ENCODE measurements around the gene FXYD7.
"Not testable (repeated sequence)": the region's sequence is repeated elsewhere in the genome, so short reads cannot be mapped to it uniquely, and the experiment has no call there.

Gene FXYD7

DNA sequence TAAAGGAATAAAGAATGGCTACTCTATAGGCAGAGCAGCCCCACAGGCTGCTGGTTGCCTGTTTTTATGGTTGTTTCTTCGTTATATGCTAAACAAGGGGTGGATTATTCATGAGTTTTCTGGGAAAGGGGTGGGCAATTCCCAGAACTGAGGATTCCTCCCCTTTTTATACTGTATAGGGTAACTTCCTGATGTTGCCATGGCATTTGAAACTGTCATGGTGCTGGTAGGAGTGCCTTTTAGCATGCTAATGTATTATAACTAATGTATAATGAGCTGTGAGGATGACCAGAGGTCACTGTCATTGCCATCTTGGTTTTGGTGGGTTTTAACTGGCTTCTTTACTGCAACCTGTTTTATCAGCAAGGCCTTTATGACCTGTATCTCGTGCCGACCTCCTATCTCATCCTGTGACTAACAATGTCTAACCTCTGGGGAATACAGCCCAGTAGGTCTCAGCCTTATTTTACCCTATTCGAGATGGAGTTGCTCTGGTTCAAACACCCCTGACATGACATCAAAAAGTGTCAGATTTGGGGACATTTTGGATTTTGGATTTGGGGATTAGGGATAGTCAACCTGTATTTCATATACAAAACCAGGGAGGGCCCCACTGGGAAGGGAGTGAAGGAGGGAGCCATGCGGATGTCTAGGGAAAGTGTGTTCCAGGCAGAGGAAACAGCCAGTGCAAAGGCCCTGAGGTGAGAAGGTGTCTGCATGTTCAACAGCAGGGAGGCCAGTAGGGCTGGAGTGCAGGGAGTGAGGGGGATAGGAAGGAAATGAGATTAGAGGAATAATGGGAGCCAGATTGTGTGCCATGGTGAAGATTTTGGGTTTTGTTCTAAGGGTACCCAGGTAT is 22.4 kb downstream of the FXYD7 start:
- no peak for DNase-seq (ENCODE audit: low read depth in 2 of 2)

DNA sequence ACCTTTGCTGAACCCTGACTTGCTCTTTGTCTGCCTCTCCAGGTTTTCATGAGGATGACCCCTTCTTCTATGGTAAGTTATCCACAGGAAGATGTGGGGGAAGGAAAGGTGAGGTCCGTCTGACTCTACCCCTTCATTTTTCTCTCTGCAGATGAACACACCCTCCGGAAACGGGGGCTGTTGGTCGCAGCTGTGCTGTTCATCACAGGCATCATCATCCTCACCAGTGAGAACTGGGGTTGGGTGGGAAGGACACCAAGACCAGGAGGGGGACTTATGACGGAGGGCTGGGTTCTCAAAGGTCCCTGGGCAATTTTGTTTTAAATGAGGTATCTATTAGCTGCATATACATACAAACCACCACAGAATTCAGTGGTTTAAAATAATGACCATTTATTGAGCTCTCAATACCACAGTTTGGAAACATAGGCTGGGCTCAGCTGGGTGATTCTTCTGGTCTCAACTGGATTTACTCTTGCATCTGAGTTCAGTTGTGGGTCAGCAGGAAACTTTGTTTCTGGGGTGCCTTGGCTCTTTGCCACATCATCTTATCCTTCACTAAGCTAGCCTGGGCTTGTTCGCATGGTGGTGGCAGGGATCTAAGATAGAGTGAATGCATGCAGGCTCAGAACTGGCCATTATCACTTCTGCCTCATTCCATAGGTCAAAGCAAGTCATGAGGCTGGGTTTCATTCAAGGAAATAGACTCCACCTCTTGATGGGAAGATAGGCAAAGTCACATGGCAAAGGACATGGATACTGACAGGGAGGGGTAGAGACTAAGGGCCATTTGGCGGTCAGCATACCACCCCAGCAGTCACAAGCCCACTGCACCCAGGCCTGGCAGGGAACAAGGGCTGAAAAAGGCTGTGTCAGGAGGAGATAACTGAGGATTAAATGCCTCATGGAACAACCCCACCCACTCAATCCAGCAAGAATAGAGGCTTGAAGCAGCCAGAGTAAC is 23.3 kb downstream of the FXYD7 start:
- DNase-seq (ENCODE audit: low read depth in 2 of 2), result no peak

DNA sequence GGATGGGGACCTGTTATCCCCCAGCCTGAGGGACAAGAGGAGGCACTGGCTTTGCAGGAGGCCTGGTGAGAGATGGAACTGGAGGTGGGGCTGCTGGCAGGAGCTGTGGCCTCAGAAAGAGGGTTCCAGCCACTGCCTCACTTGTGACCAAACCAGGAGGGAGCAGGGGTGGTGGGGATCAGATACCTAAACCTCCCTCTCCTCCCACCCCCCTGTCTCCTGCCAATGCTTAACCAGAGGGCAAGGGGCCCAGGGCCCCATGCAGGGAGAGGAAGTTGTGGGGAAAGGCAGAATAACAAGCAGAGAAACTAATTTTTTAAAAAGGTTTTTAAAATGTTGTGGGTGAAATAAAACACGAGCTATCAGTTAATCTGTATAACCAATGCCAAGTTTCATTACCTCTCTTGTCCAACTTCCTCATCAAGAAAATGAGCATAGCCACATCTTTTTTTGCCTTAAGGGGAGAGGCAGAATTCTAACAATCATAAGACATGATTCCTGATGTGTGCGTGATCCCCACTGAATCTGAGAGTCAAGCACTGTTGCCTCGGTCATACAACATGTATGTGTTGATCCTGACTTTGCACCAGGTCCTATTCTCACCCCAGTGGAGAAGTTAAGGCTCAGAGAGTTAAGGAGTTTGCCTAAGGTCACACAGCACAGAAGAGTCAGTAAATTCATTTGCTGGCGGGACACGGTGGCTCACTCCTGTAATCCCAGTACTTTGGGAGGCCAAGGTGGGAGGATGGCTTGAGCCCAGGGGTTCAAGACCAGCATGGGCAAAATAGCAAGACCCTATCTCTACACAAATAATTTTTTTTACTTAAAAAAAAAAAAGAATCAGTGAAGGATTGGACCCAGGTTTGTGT is 24.4 kb downstream of the FXYD7 start:
- no peak for DNase-seq (ENCODE audit: low read depth in 2 of 2)

DNA sequence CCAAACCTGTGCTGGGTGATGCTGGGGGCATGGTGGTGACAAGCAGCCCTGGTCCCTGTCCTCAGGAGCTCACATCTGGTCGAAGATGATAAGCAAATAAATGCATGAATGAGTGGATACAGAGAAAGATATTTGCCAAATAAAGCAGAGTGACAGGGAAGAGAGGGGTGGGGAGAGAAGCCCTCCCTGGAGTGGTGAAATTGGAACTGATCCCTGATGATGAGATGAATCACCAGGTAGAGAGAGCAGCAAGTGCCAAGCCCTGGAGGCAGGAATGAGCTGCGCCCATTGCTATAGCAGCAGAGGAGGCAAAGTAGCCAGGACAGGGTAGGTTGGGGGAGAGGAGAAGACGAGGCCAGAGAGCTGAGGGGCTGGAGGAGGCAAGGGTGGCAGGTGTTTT is 25.1 kb downstream of the FXYD7 start:
- DNase-seq (ENCODE audit: low read depth in 2 of 2), result no peak

DNA sequence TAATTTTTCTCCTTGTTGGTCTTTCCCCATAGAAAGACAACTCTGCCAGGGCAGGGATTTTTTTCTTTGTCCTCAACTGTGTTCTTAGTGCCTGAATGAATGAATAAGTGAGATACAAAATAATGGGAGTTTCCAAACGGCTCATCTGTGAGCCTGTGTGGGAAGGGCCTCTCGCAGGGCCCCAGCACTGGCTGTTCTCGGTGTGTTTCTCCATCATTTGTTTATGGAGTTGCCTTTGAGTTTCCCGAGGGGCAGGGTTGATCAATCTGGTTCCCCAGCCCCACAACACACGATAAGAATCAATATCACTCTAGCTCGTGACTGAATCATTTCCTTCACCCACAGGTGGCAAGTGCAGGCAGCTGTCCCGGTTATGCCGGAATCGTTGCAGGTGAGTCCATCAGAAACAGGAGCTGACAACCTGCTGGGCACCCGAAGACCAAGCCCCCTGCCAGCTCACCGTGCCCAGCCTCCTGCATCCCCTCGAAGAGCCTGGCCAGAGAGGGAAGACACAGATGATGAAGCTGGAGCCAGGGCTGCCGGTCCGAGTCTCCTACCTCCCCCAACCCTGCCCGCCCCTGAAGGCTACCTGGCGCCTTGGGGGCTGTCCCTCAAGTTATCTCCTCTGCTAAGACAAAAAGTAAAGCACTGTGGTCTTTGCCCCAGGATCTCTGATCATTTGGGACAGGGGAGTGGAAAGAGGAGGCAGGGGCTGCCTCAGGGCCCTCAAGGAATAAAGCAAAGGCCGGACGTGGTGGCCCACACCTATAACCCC is 26.4 kb downstream of the FXYD7 start:
- no peak for DNase-seq (ENCODE audit: low read depth in 2 of 2)

DNA sequence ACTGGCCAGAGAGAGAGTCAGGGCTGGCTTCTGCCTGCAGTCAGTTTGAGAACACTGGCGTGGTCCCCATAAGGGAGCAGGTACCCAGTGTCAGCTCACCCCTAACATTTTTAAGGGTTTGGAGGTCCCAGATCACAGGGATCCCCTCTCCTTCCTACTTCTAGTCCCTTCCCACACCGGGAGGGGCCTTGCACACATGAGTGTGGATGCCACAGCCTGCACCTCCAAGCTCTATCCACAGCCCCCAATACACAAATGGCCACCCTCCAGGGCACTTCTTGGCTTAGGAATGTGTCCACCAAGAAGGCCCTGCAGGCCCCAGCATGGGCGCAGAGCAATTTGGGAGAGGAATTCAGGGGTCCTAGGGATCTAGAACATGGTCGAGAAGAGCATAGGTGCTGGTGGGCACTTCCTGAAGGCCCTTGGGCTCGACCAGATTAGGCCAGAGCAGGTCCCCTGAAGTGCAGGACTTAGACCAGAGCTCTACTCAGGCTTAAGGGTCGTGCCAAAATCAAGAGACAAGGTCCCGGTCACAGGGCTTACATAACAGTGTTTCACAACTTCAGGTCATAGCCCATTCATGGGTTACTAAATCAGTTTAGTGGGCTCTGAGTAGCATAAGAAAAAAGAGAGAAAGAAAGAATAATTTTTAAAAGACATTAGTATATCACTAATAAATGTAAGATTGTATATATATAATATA is 27.5 kb downstream of the FXYD7 start:
- DNase-seq (ENCODE audit: low read depth in 2 of 2), result no peak

DNA sequence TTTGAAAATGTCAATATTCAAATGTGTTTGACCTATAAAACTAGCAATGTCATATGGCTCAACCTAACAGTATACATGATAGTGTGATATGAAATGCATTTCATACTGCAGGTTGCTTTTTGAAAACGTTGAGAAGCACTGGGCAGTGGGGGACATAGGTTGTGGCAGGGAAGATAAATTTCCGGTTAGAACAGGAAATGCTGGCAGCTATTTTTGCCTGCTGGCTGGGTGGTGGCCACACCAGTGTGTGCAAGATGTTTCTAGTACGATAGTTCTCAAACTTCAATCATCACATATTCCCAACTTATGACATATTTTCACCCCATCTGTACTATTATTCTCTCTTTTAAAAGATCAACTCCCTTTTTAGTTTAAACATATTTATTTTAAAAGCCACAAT is 28.7 kb downstream of the FXYD7 start:
- DNase-seq (ENCODE audit: low read depth in 2 of 2), result no peak

DNA sequence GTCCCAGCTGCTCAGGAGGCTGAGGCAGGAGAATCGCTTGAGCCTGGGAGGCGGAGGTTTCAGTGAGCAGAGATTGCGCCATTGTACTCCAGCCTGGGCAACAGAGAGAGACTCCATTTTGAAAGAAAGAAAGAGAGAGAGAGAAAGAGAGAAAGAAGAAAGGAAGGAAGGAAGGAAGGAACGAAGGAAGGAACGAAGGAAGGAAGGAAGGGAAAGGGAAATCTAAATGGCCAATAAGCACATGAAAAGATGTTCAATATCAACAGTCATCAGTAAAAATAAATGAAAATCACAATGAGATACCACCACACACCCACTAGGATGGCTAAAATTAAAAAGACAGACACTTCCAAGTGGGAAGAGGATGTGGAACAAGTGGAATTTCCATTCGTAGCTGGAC is 31.2 kb downstream of the FXYD7 start:
- no peak for DNase-seq (ENCODE audit: low read depth in 2 of 2)

DNA sequence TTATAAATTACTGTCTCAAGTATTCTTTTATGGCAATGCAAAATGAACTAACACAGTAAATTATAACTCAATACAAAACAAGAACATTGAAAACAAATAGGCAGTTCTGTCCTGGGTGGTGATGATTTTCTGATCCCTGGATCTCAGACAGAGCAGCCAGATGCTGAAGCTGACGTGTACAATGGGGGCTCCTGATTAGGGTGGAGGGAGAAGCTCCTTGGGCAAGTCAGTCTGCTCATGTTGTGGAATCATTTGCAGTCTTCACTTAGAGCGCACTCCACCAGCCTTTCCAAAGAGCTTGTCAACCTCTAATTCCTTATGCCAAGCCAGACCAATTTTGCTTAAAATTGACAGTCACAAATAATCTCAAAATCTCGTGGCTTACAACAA is 33.1 kb downstream of the FXYD7 start:
- no peak for DNase-seq (ENCODE audit: low read depth in 2 of 2)

DNA sequence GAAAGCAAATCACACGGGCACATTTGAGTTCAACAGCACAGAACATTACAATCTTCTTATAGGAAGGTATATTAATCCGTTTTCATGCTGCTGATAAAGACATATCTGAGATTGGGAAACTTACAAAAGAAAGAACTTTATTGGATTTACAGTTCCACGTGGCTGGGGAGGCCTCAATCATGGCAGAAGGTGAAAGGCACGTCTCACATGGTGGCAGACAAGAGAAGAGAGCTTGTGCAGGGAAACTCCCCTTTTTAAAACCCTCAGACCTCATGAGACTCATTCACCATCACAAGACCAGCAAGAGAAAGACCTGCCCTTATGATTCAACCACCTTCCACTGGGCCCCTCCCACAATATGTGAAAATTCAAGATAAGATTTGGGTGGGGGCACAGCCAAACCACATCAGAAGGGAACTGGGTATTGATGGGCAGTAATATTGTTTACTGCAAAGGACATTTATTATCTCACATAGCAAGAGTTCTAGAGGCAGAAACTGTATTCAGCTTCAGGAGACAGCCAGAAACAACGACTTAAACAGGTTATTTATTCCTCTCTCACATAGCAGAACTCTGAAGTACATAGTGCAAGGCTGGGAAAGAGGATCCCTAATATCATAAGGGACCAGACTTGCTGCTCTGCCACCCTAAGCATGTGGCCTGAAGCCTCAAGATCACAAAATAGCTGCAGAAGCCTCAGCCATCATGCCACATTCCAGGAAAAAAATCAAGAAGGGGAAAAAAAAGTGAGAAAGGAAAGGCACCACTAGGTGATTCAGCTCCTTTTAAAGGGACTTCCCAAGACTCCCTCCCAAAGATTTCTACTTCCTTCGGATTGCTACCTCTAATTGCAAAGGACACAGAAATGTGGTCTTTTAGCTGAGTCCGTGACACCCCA is 34.6 kb downstream of the FXYD7 start:
- DNase-seq (ENCODE audit: low read depth in 2 of 2), result no peak

DNA sequence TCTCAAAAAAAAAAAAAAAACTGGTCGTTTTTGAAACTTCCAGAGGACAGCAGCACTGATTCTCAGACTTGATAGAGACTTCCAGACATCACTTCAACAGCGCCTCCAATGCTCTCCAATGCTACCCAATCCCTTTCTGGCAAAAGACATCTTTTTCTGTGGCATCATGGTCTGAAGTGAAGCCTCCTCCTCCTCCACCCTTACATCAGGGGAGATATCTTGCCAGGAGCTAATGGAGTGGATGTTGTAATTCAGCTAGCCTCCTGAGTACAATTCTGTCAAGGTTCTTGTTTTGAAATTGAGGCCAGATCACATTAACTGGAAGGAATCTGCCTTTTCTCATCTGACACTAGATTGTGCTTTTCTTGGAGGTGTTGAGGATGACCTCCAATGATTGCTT is 35.6 kb downstream of the FXYD7 start:
- no peak for DNase-seq (ENCODE audit: low read depth in 2 of 2)

DNA sequence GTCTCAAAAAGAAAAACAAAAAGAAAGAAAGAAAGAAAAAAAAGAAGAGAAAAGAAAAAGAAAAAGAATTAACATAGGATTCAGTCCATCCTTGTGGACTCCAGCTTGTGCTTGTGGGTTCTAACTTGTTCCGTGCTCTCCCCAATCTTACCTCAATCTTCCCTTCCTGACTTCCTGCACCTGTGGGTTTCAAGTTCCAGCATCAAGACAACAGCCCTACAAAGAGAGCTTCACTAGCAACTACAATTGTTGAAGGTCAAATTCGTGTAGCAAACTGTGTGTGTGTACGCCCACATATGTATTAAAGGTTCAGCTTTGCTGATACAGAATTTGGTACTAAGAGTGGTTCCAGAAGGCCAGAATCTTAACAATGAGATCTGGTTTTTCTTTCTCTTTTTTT is 36.8 kb downstream of the FXYD7 start:
- no peak for DNase-seq (ENCODE audit: low read depth in 2 of 2)

DNA sequence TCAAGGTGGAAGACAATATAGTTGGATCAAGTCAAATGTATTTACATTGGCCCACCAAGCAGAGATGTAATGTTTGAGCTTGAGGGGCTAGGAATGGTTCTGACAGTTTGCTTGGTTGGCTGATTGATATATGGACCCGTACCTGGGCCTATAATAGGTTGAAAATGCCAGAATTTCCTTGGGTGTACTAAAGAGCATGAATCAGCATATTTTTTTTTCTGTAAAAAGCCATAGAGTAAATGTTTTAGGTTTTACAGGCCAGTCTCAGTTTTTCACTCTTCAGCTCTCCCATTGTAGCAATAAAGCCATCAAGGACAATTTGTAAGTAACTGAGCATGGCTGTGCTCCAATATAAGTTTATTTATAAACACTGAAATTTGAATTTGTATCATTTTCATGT is 38.3 kb downstream of the FXYD7 start:
- no peak for DNase-seq (ENCODE audit: low read depth in 2 of 2)

DNA sequence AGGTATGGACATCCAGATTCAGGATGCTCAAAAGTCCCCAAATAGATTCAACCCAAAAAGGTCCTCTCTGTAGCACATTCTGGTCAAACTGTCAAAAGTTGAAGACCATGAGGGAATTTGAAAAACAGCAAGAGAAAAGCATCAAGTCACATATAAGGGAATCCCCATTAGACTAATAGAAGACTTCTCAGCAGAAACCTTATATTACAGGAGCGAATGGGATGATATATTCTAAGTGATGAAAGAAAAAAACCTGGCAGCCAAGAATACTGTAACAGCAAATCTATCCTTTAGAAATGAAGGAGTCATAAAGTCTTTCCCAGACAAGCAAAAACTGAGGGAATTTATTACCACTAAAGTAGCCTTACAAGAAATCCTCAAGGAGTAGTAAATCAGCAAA is 41.2 kb downstream of the FXYD7 start:
- no peak for DNase-seq (ENCODE audit: low read depth in 2 of 2)

DNA sequence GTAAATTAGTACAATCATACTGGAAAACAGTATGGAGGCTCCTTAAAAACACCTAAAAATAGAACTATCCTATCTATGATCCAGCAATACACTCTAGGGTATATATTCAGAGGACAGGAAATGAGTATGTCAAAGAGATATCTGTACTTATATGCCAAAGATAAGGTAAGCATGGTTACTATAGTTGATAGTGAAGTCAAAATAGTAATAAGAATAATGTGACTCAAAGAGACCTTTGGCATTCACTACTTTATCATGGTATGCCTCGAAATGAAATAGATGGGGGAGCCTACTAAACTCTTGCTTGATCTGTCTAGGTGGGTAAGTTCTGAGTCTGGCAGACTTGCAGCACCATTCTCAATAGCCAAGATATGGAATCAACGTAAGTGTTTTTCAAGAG is 41.8 kb downstream of the FXYD7 start:
- DNase-seq (ENCODE audit: low read depth in 2 of 2), result no peak

DNA sequence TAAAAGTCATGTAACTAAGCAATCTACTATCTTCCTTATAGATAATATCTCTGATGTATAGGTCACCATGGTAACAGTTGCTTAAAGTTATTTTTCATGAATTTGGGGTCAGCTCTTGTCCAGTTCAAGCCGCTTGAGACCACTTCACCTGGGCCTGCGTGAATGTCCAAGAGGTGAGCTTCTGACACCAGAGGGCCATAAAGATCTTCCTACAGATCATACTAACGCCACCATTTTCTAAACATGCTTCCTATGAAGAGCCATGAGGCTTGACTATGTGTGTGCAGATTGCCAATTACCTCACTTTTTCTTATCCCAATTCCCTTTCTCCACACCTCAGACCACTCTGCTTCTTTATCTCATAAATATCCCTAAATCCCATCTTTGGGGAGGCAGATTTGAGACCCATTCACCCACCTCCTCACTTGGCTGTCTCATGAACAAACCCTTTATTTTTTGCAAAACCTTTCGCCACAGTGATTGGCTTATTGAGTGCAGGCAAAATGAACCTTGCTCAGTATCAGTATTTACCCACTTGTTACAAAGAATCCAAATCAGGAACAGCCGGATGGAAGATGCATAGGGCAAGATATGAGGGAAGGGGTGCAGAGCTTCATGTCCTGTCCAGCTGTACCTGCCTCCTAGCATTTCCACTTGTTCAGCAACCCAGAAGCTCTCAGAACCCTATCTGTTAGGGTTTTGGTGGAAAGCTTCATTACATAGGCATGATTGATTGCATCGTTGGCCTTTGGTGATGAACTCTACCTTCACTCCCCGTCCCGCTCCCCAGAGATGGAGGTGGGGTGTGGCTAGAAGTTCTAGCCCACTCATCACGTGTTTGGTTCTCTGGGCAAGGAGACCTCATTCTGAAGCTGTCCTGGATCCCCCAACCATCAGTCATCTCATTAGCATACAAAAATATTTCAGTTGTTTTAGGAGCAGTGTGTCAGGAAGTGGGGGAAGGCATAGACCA is 51.2 kb downstream of the FXYD7 start:
- DNase-seq (ENCODE audit: low read depth in 2 of 2), result no peak

DNA sequence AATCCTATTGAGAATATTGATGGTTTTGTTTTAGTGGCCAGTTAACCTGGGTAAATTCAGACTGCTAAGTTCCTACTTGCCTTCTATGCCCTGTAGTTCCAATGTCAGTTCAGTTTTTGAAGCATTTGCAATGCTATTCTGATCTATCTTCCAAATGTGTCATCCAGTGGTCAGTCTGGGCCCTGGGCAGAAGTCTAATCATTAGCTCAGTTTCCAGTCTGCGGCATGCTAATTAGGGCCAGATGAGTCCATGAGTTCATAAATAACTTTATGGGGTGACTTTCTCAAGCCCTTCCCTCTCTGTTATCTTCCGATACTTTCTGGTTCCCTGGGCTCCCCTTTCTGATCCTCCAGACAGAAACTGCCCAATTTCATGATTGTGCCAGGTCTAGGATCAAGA is 52.8 kb downstream of the FXYD7 start:
- DNase-seq (ENCODE audit: low read depth in 2 of 2), result no peak

DNA sequence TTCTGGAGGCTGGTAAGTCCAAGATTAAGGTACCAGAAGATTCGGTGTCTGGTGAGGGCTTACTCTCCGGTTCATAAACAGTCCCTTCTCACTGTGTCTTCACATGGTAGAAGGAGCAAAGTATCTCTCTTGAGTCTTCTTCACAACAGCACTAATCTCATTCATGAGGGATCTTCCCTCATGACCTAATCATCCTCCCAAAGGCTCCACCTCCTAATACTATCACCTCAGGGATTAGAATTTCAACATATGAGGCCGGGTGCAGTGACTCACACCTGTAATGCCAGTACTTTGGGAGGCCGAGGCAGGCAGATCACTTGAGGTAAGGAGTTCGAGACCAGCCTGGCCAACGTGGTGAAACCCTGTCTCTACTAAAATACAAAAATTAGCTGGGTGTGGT is 53.8 kb downstream of the FXYD7 start:
- DNase-seq (ENCODE audit: low read depth in 2 of 2), result not testable (repeated sequence)
